Neuron (in vitro differentiated cells): ENCODE measurements around the gene CEACAM3.
"Not testable (repeated sequence)": the region's sequence is repeated elsewhere in the genome, so short reads cannot be mapped to it uniquely, and the experiment has no call there.

Experiments
- H2AFZ ChIP-seq: one replicate; pipeline ENCODE4 v1.6.1; 2013; ENCODE audit warnings: low read depth, mild to moderate bottlenecking, inconsistent platforms, low read length, moderate library complexity
- H3K27me3 ChIP-seq: one replicate; pipeline ENCODE4 v1.6.1; 2013; ENCODE audit warnings: low read length; ENCODE audit not compliant: insufficient read depth
- H3K36me3 ChIP-seq: one replicate; pipeline ENCODE4 v1.6.1; 2013; ENCODE audit warnings: low read length; ENCODE audit not compliant: insufficient read depth
- H3K4me1 ChIP-seq: one replicate; pipeline ENCODE4 v1.6.1; 2013; ENCODE audit warnings: low read length; ENCODE audit not compliant: insufficient read depth
- H3K4me3 ChIP-seq: 2 replicates; pipeline ENCODE4 v1.5.1; 2013; ENCODE audit warnings: mild to moderate bottlenecking, low read length, moderate library complexity
- H3K9me3 ChIP-seq: one replicate; pipeline ENCODE4 v1.6.1; 2013; ENCODE audit warnings: low read length

Gene CEACAM3

DNA sequence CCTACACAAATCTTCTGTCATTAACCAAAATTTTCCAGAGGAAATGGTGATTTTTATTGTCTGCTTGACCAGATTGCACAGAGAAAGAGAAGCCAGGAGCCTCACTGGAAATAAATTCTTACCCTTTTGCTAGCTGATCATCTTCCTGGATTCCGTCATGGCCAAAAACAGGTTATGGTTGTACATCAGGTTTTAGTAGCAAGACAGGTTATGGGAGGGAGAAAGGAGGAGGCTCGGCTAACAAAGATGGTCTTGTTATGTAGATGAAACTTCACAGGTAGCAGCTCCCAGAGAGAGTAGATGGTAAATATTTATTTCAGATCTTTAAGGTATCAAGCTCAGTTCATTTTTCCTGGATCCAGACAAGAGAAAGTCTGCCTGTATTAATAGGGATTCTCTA, 19.7 kb upstream of the CEACAM3 start:
- Histone ChIP-seq H3K27me3 (peaks cover 16% of the 10 kb centered on the region), H3K4me1 (no peaks in the 10 kb centered on the region), H3K9me3 (no peaks in the 10 kb centered on the region), H3K4me3 (no peak overlapping the region), H3K36me3 (no peaks in the 10 kb centered on the region), H2AFZ (no peak overlapping the region)

DNA sequence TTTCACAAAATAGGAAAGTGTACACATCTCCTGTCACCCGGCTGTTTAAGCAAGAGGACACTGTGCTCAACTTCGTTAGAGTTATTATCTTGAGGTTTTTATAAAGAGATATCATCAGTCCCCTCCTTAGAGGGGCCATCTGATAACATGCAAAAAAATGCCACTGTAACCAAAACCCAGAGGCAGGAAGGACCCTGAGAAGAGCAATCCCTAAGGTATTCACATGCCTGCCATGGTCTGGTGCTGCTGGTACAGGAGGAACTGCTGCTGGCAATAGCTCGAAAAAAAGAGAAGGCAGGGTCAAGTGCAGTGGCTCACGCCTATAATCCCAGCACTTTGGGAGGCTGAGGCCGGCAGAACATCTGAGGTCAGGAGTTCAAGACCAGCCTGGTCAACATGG, 12.8 kb upstream of the CEACAM3 start:
- H3K4me3 ChIP-seq = no peak overlapping the region
- H3K9me3 ChIP-seq = no peaks in the 10 kb centered on the region
- no peaks in the 10 kb centered on the region for H3K4me1 ChIP-seq
- H3K36me3 ChIP-seq = no peaks in the 10 kb centered on the region
- H2AFZ ChIP-seq = no peak overlapping the region
- H3K27me3 ChIP-seq = peaks cover 12% of the 10 kb centered on the region

DNA sequence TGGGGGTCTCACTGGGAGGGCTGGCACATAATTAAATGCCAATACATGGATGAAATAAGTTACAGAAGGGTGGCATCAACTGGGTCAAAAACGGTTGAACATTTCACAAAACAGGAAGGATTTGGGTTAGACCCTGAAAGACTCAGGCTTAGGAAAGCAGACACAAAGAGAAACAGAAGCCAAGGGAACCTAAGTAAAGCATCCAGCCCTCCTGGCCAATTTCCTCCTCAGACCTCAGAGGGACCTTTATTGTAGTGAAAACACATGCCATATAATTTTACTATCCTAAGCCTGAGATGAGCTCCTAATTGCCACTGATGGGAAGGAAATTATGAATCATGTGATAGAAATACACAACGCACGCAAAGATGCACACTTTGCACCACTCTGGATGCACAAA, 12.1 kb upstream of the CEACAM3 start:
- no peaks in the 10 kb centered on the region for H3K4me1 ChIP-seq
- H3K9me3 ChIP-seq = no peaks in the 10 kb centered on the region
- peaks cover 12% of the 10 kb centered on the region for H3K27me3 ChIP-seq
- H2AFZ ChIP-seq = no peak overlapping the region
- H3K36me3 ChIP-seq = no peaks in the 10 kb centered on the region
- no peak overlapping the region for H3K4me3 ChIP-seq

DNA sequence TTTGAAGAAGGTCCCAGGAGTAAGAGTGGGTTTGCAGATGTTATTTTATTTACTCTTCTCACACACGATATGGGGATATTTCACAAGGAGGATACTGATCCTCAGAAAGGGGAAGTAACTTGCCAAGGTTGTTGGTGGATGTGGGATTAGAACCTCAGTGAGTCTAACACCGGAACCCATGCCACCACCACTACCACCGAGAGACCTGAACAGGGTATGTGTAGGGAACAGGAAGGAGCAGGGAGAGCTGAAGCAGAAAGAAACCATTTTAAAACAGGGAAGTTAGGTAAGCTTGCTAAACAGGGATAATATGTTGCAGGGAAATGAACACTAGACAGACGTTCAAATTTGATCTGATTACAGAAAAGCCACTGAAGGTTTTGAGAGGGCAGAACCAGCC, 11.6 kb upstream of the CEACAM3 start:
- H2AFZ ChIP-seq = no peak overlapping the region
- H3K36me3 ChIP-seq = no peaks in the 10 kb centered on the region
- no peak overlapping the region for H3K4me3 ChIP-seq
- H3K4me1 ChIP-seq = no peaks in the 10 kb centered on the region
- no peaks in the 10 kb centered on the region for H3K9me3 ChIP-seq
- peaks cover 12% of the 10 kb centered on the region for H3K27me3 ChIP-seq

DNA sequence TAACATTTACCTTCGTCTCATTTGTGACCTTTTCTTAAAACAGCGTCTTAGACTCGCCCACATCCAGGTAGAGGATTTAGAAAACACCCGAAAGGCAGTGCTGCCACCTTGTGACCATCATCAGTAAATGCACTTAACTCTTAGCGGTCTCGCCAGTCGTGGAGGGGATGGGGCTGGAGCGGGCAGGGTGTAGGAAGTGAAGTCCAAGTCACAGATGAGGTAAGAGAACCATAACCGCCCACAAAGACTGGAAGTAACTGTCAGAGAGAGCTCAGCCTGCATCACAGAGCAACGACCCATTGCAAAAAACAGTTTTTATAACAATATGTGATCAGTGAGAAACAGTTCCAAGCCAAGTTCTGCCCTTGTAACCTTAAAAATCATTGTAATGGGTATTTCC, 10.7 kb upstream of the CEACAM3 start:
- Histone ChIP-seq H3K9me3 (no peaks in the 10 kb centered on the region), H3K27me3 (peaks cover 12% of the 10 kb centered on the region)

DNA sequence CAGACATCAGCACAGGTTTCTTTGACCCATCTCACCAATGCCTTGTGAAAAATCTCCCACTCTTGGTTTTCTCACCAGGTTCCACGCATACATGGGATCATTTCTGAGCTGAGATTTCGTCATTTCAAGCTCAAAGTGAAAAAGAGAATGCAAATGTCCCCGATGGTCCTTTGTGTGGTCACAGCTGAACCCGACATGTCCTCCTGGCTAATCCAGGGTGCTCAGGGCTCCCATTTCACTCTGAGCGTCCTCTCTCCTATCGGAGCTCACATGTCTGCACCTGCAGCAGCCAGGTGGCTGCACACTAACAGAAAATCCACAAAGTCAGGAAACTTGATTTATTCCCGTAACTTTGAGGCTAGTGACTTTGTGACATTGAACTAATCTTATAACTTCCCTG, 9.3 kb upstream of the CEACAM3 start:
- Histone ChIP-seq H3K4me3 (no peak overlapping the region), H2AFZ (no peak overlapping the region), H3K4me1 (no peaks in the 10 kb centered on the region), H3K36me3 (no peaks in the 10 kb centered on the region), H3K9me3 (no peaks in the 10 kb centered on the region), H3K27me3 (peaks cover 13% of the 10 kb centered on the region)

More for the DNA sequence above, 10.7 kb upstream of the CEACAM3 start:
- Histone ChIP-seq H3K36me3 (no peaks in the 10 kb centered on the region), H2AFZ (no peak overlapping the region), H3K4me1 (no peaks in the 10 kb centered on the region), H3K4me3 (no peak overlapping the region)

DNA sequence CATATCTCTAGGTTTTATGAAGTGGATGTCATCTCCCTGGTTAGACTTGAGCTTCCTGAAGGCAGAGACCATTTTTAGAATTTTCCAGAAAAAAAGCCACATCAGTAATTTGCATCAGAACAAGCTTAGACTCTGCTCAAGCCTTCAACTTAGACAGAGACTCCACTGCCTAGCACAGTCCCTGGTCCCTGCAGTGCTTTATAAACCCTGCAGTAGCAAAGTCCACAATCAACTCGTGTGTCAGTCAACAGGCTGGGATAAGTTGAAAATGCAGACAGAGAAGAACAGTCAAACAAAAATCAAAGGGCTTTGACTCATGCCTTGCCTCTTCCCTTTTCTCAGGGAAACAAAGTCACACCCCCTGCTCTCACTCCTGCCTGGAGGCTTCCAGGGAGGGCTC, 7.9 kb upstream of the CEACAM3 start:
- peaks cover 21% of the 10 kb centered on the region for H3K27me3 ChIP-seq
- not testable (repeated sequence) for H3K36me3 ChIP-seq, H3K4me3 ChIP-seq, H3K4me1 ChIP-seq, H2AFZ ChIP-seq, H3K9me3 ChIP-seq

DNA sequence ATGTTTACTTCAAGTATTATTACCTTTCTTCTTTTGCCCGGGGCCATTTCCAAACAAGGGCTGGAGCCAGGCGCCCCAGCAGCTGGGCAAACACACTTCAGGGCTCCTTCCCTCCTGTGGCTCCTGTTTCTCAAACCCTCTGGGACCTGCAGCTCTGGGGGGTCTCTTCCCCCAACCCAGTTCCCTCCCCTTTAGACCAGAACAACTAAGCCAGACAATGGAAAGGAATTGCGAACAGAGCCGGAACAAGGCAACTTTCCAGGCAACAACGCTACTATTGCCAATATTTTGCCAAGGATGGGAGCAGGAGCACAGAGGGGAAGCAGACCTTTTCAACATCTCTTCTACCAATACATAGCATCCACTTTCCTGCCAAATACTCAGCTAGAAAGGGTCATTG, 7.3 kb upstream of the CEACAM3 start:
- not testable (repeated sequence) for H3K4me1 ChIP-seq, H3K36me3 ChIP-seq, H3K4me3 ChIP-seq, H2AFZ ChIP-seq, H3K9me3 ChIP-seq
- H3K27me3 ChIP-seq = peaks cover 21% of the 10 kb centered on the region

DNA sequence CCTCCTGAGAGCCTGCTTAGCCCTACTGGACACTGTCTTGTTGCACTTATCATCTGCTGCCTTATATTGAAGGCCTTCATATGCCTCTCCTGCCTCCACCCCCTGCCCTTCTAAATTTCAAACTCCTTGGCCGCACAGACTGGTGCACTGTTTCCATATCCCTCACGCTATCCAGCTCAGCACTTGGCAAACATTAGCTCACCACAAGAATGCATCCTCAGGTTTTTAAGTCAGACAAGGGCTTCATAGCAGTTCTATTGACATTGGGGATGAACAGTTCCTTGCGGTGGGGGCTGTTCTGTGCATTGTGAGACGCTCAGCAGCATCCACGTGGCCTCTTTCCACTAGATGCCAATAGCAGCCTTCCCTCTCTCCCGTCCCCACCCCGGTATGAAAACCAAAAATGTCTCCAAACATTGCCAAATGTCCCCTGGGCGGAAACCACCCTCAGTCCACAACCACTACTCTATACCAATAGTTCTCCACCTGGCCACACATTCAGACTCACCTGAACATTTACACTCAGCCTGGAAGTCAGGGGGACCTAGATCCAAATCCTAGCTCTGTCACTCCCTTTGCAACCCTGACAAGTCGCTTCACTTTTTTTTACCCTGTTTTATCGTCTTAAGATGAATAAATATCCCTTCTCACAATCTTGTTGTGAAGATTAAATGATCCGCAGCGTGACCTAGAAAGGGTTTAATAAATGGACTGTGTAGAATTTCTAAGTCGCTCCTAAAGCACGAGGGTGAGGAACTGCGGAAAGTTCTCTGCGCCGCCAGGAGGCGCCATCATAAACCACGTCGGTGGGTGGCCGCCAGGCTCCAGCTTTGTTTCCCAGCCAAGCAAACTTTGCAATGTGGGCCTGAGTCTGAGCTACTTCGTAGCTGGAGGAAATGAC, 3.6 kb upstream of the CEACAM3 start:
- H3K4me1 ChIP-seq = no peaks in the 10 kb centered on the region
- H2AFZ ChIP-seq = no peak overlapping the region
- no peak overlapping the region for H3K4me3 ChIP-seq
- H3K36me3 ChIP-seq = no peaks in the 10 kb centered on the region
- H3K9me3 ChIP-seq = no peaks in the 10 kb centered on the region
- H3K27me3 ChIP-seq = peaks cover 13% of the 10 kb centered on the region

DNA sequence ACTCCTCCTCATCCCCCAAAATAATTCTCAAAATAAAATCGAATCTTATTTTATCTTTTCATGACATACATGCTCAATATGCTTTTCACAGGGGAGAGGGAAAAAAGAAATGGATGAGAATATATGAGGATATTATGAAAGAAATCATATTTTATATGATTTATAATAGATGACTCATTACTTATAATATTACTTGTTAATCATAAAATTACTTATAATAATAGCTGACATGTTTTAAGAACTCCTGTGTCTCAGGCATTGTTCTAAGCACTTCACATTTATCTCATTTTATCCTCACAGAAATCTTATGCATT, 3.0 kb upstream of the CEACAM3 start:
- Histone ChIP-seq H3K27me3 (peaks cover 13% of the 10 kb centered on the region), H2AFZ (no peak overlapping the region), H3K4me3 (no peak overlapping the region), H3K36me3 (no peaks in the 10 kb centered on the region), H3K4me1 (no peaks in the 10 kb centered on the region), H3K9me3 (no peaks in the 10 kb centered on the region)

DNA sequence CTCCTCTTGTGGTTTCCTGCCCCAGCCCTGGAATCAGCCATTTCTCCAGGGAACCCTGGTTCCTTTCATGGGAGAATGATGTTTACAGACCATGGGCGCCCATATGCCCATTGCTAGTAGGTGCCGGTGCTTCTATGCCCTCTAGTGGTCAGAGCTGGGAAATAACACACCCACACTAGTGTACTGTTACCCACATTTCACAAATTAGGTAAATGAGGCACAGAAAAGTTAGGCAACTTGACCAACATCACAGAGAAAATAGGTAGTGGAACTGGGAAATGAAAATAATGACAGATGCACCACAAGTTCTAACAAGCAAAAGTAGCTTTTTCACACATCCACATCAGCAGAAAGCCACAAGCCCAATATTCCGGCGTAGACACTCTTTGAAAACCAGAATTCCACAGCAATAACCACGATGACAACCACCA, 1.3 kb upstream of the CEACAM3 start:
- Histone ChIP-seq H3K9me3 (no peaks in the 10 kb centered on the region), H2AFZ (no peak overlapping the region), H3K36me3 (no peaks in the 10 kb centered on the region), H3K4me3 (no peak overlapping the region), H3K27me3 (peaks cover 13% of the 10 kb centered on the region), H3K4me1 (no peaks in the 10 kb centered on the region)

DNA sequence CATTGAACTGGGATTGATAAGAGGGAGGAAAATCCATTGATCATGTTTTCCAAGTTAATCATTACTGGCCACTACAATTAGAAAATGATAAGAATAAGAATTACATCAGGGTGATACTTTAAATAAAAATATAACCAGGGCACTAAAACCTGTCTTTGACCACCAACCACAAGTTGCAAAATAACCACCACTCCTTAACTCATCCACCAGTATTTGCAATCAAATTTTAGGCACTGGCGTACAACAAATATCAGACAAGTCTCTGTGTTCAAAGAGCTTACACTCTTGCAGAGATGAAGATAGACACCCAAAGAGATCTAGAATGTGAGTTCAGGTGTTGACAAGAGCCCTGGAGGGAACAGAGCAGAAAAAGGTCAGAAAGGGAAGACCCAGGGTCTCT, 514 bp downstream of the CEACAM3 start:
- Histone ChIP-seq H3K4me1 (no peaks in the 10 kb centered on the region), H3K27me3 (peaks cover 17% of the 10 kb centered on the region), H2AFZ (no peak overlapping the region), H3K36me3 (no peaks in the 10 kb centered on the region), H3K9me3 (peaks cover 2% of the 10 kb centered on the region), H3K4me3 (no peak overlapping the region)

DNA sequence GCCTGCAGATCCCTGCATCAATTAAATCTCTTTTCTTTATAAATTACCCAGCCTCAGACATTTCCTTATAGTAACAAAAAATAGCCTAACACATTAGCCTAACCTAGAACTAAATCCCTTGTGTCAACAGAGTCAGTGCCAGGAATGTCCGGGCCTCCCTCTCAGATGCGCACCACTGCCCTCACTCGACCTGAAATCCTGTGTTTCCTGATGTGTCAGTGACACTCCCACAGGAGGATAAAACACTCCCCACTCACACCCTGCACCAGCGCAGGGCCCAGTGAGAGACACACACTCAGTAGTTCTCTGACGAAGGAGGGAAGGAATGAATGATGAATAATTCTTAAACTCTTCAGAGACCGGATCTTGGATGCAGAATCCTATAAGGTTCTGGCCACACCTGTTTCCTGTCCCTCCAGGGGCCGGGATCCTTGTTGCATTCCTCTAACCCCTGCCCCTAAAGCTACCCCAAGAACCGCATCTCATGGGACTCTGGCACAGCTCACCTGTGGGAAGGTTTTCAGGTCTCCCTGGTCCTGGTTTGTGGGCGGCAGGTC, 3.1 kb downstream of the CEACAM3 start:
- Histone ChIP-seq H3K27me3 (peaks cover 19% of the 10 kb centered on the region), H3K9me3 (peaks cover 2% of the 10 kb centered on the region), H3K4me3 (no peak overlapping the region), H3K36me3 (no peaks in the 10 kb centered on the region), H2AFZ (no peak overlapping the region), H3K4me1 (no peaks in the 10 kb centered on the region)

DNA sequence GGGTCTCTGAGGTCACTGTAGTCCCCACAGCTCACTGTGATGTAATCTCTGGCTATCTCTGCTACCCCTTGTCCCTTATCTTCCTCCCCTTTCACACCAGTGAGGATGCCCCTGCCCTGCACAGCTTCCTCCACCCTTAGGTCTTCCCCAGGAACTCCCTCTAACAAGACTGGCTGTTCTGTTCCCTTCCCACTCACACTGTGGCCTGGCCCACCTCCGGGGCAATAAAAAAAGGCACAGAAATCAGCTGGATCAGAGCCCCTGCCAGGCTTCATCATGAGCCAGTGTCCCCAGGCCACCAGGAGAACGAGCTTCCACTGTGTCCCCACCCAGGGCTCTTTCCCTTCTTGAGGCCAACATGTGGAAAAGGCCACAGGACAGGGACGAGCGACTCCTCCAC, 4.6 kb downstream of the CEACAM3 start:
- no peaks in the 10 kb centered on the region for H3K4me1 ChIP-seq
- no peak overlapping the region for H2AFZ ChIP-seq
- peaks cover 20% of the 10 kb centered on the region for H3K27me3 ChIP-seq
- H3K36me3 ChIP-seq = no peaks in the 10 kb centered on the region
- H3K4me3 ChIP-seq = no peak overlapping the region
- H3K9me3 ChIP-seq = peaks cover 2% of the 10 kb centered on the region
